ENCODE data around the gene SLC6A3. TPM values are rescaled to one million over a fixed set of nuclear protein-coding genes. Genes with fewer than 3 reads are reported as not detected.
"Not testable (repeated sequence)": the region's sequence is repeated elsewhere in the genome, so short reads cannot be mapped to it uniquely, and the experiment has no call there.

SLC6A3 gene
- total and polyA plus RNA-seq, 3 experiments from 2014 or later, result not detected

- Histone ChIP-seq H3K4me1 (ENCODE audit: insufficient read depth, low read length) (no peaks in the 10 kb centered on the region), H3K27me3 (ENCODE audit: insufficient read depth, low read length, poor library complexity, severe bottlenecking) (no peaks in the 10 kb centered on the region), H3K9me3 (ENCODE audit: low read length) (peaks cover 11% of the 10 kb centered on the region), H3K36me3 (ENCODE audit: insufficient read depth, low read length) (no peaks in the 10 kb centered on the region), H3K27ac (ENCODE audit: low read depth, low read length) (no peak overlapping the region), H3K4me3 (ENCODE audit: low read length) (no peak overlapping the region)
- no peak for DNase-seq
- ChIA-PET POLR2A (no interaction called here), CTCF (no interaction called here)
- Mint-ChIP-seq H3K36me3 (peaks cover 2 to 26% (median 3%) of the 10 kb centered on the region in 3 donors), H3K27me3 (peaks cover 7 to 9% of the 10 kb centered on the region in 2 donors), H3K4me1 (no peaks in the 10 kb centered on the region), H3K4me3 (no peak overlapping the region), H3K9me3 (peaks cover 21 to 48% (median 33%) of the 10 kb centered on the region in 5 donors), H3K27ac (no peak overlapping the region)
These were observed 17.1 kb downstream of the SLC6A3 start for GRCh38 chr5:1428107-1428506.

- H3K27me3 ChIP-seq (ENCODE audit: insufficient read depth, low read length, poor library complexity, severe bottlenecking), result no peaks in the 10 kb centered on the region
- Mint-ChIP-seq H3K36me3 (peaks cover 2 to 26% (median 3%) of the 10 kb centered on the region in 3 donors), H3K4me3 (no peak overlapping the region), H3K27me3 (peaks cover 7 to 15% of the 10 kb centered on the region in 2 donors), H3K9me3 (peaks cover 17 to 39% (median 31%) of the 10 kb centered on the region in 5 donors), H3K27ac (no peak overlapping the region), H3K4me1 (no peaks in the 10 kb centered on the region)
- no peak overlapping the region for H3K27ac ChIP-seq (ENCODE audit: low read depth, low read length)
- ChIA-PET CTCF (no interaction called here), POLR2A (no interaction called here)
- H3K36me3 ChIP-seq (ENCODE audit: insufficient read depth, low read length), result no peaks in the 10 kb centered on the region
- peak in 1 of 5 donors; percentile 23 for DNase-seq
- no peaks in the 10 kb centered on the region for H3K4me1 ChIP-seq (ENCODE audit: insufficient read depth, low read length)
- H3K4me3 ChIP-seq (ENCODE audit: low read length), result no peak overlapping the region
- peaks cover 11% of the 10 kb centered on the region for H3K9me3 ChIP-seq (ENCODE audit: low read length)
These were observed 20.5 kb downstream of the SLC6A3 start for GRCh38 chr5:1424716-1425115.

- Mint-ChIP-seq H3K4me1 (no peaks in the 10 kb centered on the region), H3K9me3 (peaks cover 13 to 32% (median 26%) of the 10 kb centered on the region in 5 donors), H3K4me3 (no peak overlapping the region), H3K36me3 (peaks cover 2 to 22% (median 3%) of the 10 kb centered on the region in 3 donors), H3K27ac (no peak overlapping the region), H3K27me3 (peaks cover 7 to 15% of the 10 kb centered on the region in 2 donors)
- ChIA-PET CTCF (no interaction called here), POLR2A (no interaction called here)
- Histone ChIP-seq H3K36me3 (ENCODE audit: insufficient read depth, low read length) (no peaks in the 10 kb centered on the region), H3K4me3 (ENCODE audit: low read length) (no peak overlapping the region), H3K27ac (ENCODE audit: low read depth, low read length) (no peak overlapping the region), H3K27me3 (ENCODE audit: insufficient read depth, low read length, poor library complexity, severe bottlenecking) (no peaks in the 10 kb centered on the region), H3K9me3 (ENCODE audit: low read length) (peaks cover 8% of the 10 kb centered on the region), H3K4me1 (ENCODE audit: insufficient read depth, low read length) (no peaks in the 10 kb centered on the region)
- DNase-seq, result peak in 1 of 5 donors; percentile 35
These were observed 21.2 kb downstream of the SLC6A3 start for GRCh38 chr5:1423901-1424603.

- POLR2A ChIA-PET, CTCF ChIA-PET: not testable (repeated sequence)
These were observed 22.7 kb downstream of the SLC6A3 start for GRCh38 chr5:1422522-1422921.

GRCh38 chr5:1421521-1422341, 23.5 kb downstream of the SLC6A3 start:
- H3K4me1 Mint-ChIP-seq, result no peaks in the 10 kb centered on the region
- no peaks in the 10 kb centered on the region for H3K9me3 ChIP-seq (ENCODE audit: low read length)
- peaks cover 2 to 13% (median 11%) of the 10 kb centered on the region in 5 donors for H3K9me3 Mint-ChIP-seq
- no peak overlapping the region for H3K27ac ChIP-seq (ENCODE audit: low read depth, low read length)
- H3K4me3 ChIP-seq (ENCODE audit: low read length), result no peak overlapping the region
- H3K36me3 Mint-ChIP-seq, result peaks cover 0 to 13% (median 0%) of the 10 kb centered on the region in 3 donors
- H3K27me3 ChIP-seq (ENCODE audit: insufficient read depth, low read length, poor library complexity, severe bottlenecking), result no peaks in the 10 kb centered on the region
- H3K4me3 Mint-ChIP-seq, result no peak overlapping the region
- DNase-seq, result peak in 1 of 5 donors; percentile 39
- H3K4me1 ChIP-seq (ENCODE audit: insufficient read depth, low read length), result no peaks in the 10 kb centered on the region
- CTCF ChIA-PET, result no interaction called here
- no peak overlapping the region for H3K27ac Mint-ChIP-seq
- peaks cover 7 to 15% of the 10 kb centered on the region in 2 donors for H3K27me3 Mint-ChIP-seq
- no peaks in the 10 kb centered on the region for H3K36me3 ChIP-seq (ENCODE audit: insufficient read depth, low read length)
- POLR2A ChIA-PET, result no interaction called here

More at GRCh38 chr5:1422522-1422921, 22.7 kb downstream of the SLC6A3 start:
- not testable (repeated sequence) for H3K27me3 ChIP-seq (ENCODE audit: insufficient read depth, low read length, poor library complexity, severe bottlenecking); H3K4me3 ChIP-seq (ENCODE audit: low read length); H3K4me1 Mint-ChIP-seq; DNase-seq; H3K36me3 ChIP-seq (ENCODE audit: insufficient read depth, low read length); H3K27ac ChIP-seq (ENCODE audit: low read depth, low read length); H3K4me3 Mint-ChIP-seq; H3K27ac Mint-ChIP-seq; H3K9me3 ChIP-seq (ENCODE audit: low read length); H3K4me1 ChIP-seq (ENCODE audit: insufficient read depth, low read length)
- peaks cover 8 to 18% (median 18%) of the 10 kb centered on the region in 5 donors for H3K9me3 Mint-ChIP-seq
- peaks cover 7 to 15% of the 10 kb centered on the region in 2 donors for H3K27me3 Mint-ChIP-seq
- H3K36me3 Mint-ChIP-seq, result peaks cover 0 to 19% (median 0%) of the 10 kb centered on the region in 3 donors

- H3K9me3 ChIP-seq (ENCODE audit: low read length), result no peaks in the 10 kb centered on the region
- no peak overlapping the region for H3K4me3 Mint-ChIP-seq
- H3K27ac Mint-ChIP-seq, result no peak overlapping the region
- H3K9me3 Mint-ChIP-seq, result peaks cover 0 to 2% (median 0%) of the 10 kb centered on the region in 5 donors
- no peak overlapping the region for H3K27ac ChIP-seq (ENCODE audit: low read depth, low read length)
- H3K4me3 ChIP-seq (ENCODE audit: low read length), result no peak overlapping the region
- no peaks in the 10 kb centered on the region for H3K36me3 ChIP-seq (ENCODE audit: insufficient read depth, low read length)
- H3K4me1 ChIP-seq (ENCODE audit: insufficient read depth, low read length), result no peaks in the 10 kb centered on the region
- POLR2A ChIA-PET, result no interaction called here
- H3K27me3 ChIP-seq (ENCODE audit: insufficient read depth, low read length, poor library complexity, severe bottlenecking), result no peaks in the 10 kb centered on the region
- H3K27me3 Mint-ChIP-seq, result peaks cover 6 to 13% of the 10 kb centered on the region in 2 donors
- H3K36me3 Mint-ChIP-seq, result peaks cover 0 to under 1% (median 0%) of the 10 kb centered on the region in 3 donors
- CTCF ChIA-PET, result no interaction called here
- H3K4me1 Mint-ChIP-seq, result no peaks in the 10 kb centered on the region
- peak in 1 of 5 donors; percentile 44 for DNase-seq
These were observed 24.7 kb downstream of the SLC6A3 start for GRCh38 chr5:1420211-1421195.

GRCh38 chr5:1419476-1420210, 25.6 kb downstream of the SLC6A3 start:
- no peaks in the 10 kb centered on the region for H3K4me1 ChIP-seq (ENCODE audit: insufficient read depth, low read length)
- H3K27ac ChIP-seq (ENCODE audit: low read depth, low read length), result no peak overlapping the region
- DNase-seq, result no peak
- H3K36me3 ChIP-seq (ENCODE audit: insufficient read depth, low read length), result no peaks in the 10 kb centered on the region
- H3K27ac Mint-ChIP-seq, result no peak overlapping the region
- no peaks in the 10 kb centered on the region for H3K27me3 ChIP-seq (ENCODE audit: insufficient read depth, low read length, poor library complexity, severe bottlenecking)
- no peak overlapping the region for H3K4me3 ChIP-seq (ENCODE audit: low read length)
- CTCF ChIA-PET, result no interaction called here
- peaks cover 6 to 11% of the 10 kb centered on the region in 2 donors for H3K27me3 Mint-ChIP-seq
- no peaks in the 10 kb centered on the region for H3K36me3 Mint-ChIP-seq
- POLR2A ChIA-PET, result no interaction called here
- no peaks in the 10 kb centered on the region for H3K9me3 ChIP-seq (ENCODE audit: low read length)
- no peaks in the 10 kb centered on the region for H3K9me3 Mint-ChIP-seq
- H3K4me1 Mint-ChIP-seq, result no peaks in the 10 kb centered on the region
- H3K4me3 Mint-ChIP-seq, result no peak overlapping the region

All from CD8-positive, alpha-beta memory T cell (primary cell).